ENCODE results near the gene FLOT2. TPM values are rescaled to one million over a fixed set of nuclear protein-coding genes. Genes with fewer than 3 reads are reported as not detected.

The FLOT2 gene
- total RNA-seq, 1 donor from 2014 or later = 84.0 TPM

DNA sequence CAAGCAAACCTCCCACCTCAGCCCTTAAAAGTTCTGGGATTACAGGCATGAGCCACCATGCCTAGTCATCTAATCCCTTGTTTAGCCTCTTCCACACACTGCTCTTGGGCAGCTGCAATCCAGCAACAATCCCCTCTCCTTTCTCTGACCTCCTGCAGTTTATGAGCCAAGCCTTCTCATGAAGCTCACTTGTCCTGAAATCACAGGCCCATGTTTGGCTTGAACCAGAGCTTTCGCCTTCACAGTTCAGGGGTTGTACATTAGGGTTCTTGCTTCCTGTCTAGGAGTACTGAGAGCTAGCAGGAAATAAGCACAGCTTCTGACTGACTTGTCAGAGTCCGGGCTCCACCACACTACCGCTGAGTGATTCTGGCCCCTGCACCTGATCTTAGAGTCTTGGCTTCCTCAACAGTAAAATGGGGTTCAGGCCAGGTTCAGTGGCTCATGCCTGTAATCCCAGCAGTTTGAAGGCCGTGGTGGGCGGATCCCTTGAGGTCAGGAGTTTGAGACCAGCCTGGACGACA, 26.4 kb downstream of the FLOT2 start:
- H3K27ac Mint-ChIP-seq = peak overlapping the region; percentile 5
- peaks cover 10% of the 10 kb centered on the region for H3K4me1 Mint-ChIP-seq
- peaks cover 11% of the 10 kb centered on the region for H3F3A ChIP-seq (ENCODE audit: low read depth)

DNA sequence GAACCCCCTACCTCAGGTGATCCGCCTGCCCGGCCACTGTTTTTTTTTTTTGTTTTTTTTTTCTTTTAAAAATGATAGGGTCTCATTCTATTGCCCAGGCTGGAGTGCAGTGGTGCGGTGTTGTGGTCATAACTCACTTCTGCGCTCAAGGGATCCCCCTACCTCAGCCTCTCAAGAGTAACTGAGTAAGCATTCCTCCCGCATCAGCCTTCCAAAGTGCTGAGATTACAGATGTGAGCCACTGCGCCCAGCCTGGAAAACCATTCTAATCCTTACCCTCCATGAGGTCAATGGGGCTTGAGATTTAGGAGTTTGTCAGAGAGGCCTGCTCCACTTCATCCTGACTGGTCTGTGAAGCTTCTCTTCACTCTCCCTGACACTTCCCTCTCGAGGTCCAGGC, 30.3 kb downstream of the FLOT2 start:
- Histone ChIP-seq H4K20me1 (ENCODE audit: low read depth) (no peaks in the 10 kb centered on the region), H3K9me3 (ENCODE audit: low read depth) (no peaks in the 10 kb centered on the region), H3K79me2 (ENCODE audit: low read depth) (no peaks in the 10 kb centered on the region), H2AFZ (replicated peaks) (no peak overlapping the region), H3F3A (ENCODE audit: low read depth) (no peaks in the 10 kb centered on the region), H3K36me3 (no peaks in the 10 kb centered on the region), H3K4me3 (no peak overlapping the region), H3K27me3 (no peaks in the 10 kb centered on the region), H3K9ac (no peak overlapping the region), H3K4me1 (no peaks in the 10 kb centered on the region), H3K4me2 (no peak overlapping the region), H3K27ac (no peak overlapping the region)
- no peak overlapping the region for H3K4me3 Mint-ChIP-seq
- no peaks in the 10 kb centered on the region for H3K9me3 Mint-ChIP-seq
- peaks cover 2% of the 10 kb centered on the region for H3K4me1 Mint-ChIP-seq
- no peaks in the 10 kb centered on the region for H3K36me3 Mint-ChIP-seq
- H3K27ac Mint-ChIP-seq = no peak overlapping the region
- H3K27me3 Mint-ChIP-seq (ENCODE audit: insufficient read depth, low read depth) = peaks cover 7% of the 10 kb centered on the region
- DNase-seq (ENCODE audit: low spot score) = no peak
- no peak for TF ChIP-seq CTCF (IDR thresholded peaks at IDR 0.05)
- no peak for TF ChIP-seq EZH2phosphoT487 (IDR thresholded peaks at IDR 0.05)
- TF ChIP-seq EZH2 (IDR thresholded peaks at IDR 0.05) = no peak

More for the DNA sequence above, 26.4 kb downstream of the FLOT2 start:
- no peaks in the 10 kb centered on the region for H3K27me3 ChIP-seq
- no peaks in the 10 kb centered on the region for H4K20me1 ChIP-seq (ENCODE audit: low read depth)
- no peak for DNase-seq (ENCODE audit: low spot score)
- no peaks in the 10 kb centered on the region for H3K79me2 ChIP-seq (ENCODE audit: low read depth)
- H3K4me2 ChIP-seq = no peak overlapping the region
- H3K27me3 Mint-ChIP-seq (ENCODE audit: insufficient read depth, low read depth) = peaks cover 9% of the 10 kb centered on the region
- TF ChIP-seq CTCF (IDR thresholded peaks at IDR 0.05) (no peak), EZH2phosphoT487 (IDR thresholded peaks at IDR 0.05) (no peak), EZH2 (IDR thresholded peaks at IDR 0.05) (no peak)
- no peak overlapping the region for H3K27ac ChIP-seq
- H3K4me3 ChIP-seq = no peak overlapping the region
- H2AFZ ChIP-seq (replicated peaks) = no peak overlapping the region
- H3K36me3 Mint-ChIP-seq = no peaks in the 10 kb centered on the region
- H3K9me3 ChIP-seq (ENCODE audit: low read depth) = no peaks in the 10 kb centered on the region
- no peaks in the 10 kb centered on the region for H3K36me3 ChIP-seq
- no peak overlapping the region for H3K4me3 Mint-ChIP-seq
- H3K4me1 ChIP-seq = no peaks in the 10 kb centered on the region
- no peaks in the 10 kb centered on the region for H3K9me3 Mint-ChIP-seq
- no peak overlapping the region for H3K9ac ChIP-seq

GRCh38 chr17:28865946-28866752, 31.4 kb downstream of the FLOT2 start:
- H3K27me3 Mint-ChIP-seq (ENCODE audit: insufficient read depth, low read depth) = peaks cover 7% of the 10 kb centered on the region
- Histone ChIP-seq H3K4me2 (no peak overlapping the region), H3K9ac (no peak overlapping the region), H3K79me2 (ENCODE audit: low read depth) (no peaks in the 10 kb centered on the region), H3K4me1 (no peaks in the 10 kb centered on the region), H2AFZ (replicated peaks) (no peak overlapping the region), H3K27ac (no peak overlapping the region), H3K36me3 (no peaks in the 10 kb centered on the region), H3K27me3 (no peaks in the 10 kb centered on the region), H3K4me3 (no peak overlapping the region), H3F3A (ENCODE audit: low read depth) (no peaks in the 10 kb centered on the region), H4K20me1 (ENCODE audit: low read depth) (no peaks in the 10 kb centered on the region), H3K9me3 (ENCODE audit: low read depth) (no peaks in the 10 kb centered on the region)
- no peak overlapping the region for H3K4me3 Mint-ChIP-seq
- no peaks in the 10 kb centered on the region for H3K9me3 Mint-ChIP-seq
- no peaks in the 10 kb centered on the region for H3K4me1 Mint-ChIP-seq
- peaks cover 3% of the 10 kb centered on the region for H3K36me3 Mint-ChIP-seq
- H3K27ac Mint-ChIP-seq = peak overlapping the region; percentile 36
- TF ChIP-seq EZH2 (IDR thresholded peaks at IDR 0.05) (no peak), CTCF (IDR thresholded peaks at IDR 0.05) (no peak), EZH2phosphoT487 (IDR thresholded peaks at IDR 0.05) (no peak)
- no peak for DNase-seq (ENCODE audit: low spot score)

Measured in neural progenitor cell (in vitro differentiated cells).